ENCODE data around the gene TRIM54. TPM values are rescaled to one million over a fixed set of nuclear protein-coding genes. Genes with fewer than 3 reads are reported as not detected.

Gene TRIM54
- total RNA-seq, 1 donor from 2014 or later = not detected

DNA sequence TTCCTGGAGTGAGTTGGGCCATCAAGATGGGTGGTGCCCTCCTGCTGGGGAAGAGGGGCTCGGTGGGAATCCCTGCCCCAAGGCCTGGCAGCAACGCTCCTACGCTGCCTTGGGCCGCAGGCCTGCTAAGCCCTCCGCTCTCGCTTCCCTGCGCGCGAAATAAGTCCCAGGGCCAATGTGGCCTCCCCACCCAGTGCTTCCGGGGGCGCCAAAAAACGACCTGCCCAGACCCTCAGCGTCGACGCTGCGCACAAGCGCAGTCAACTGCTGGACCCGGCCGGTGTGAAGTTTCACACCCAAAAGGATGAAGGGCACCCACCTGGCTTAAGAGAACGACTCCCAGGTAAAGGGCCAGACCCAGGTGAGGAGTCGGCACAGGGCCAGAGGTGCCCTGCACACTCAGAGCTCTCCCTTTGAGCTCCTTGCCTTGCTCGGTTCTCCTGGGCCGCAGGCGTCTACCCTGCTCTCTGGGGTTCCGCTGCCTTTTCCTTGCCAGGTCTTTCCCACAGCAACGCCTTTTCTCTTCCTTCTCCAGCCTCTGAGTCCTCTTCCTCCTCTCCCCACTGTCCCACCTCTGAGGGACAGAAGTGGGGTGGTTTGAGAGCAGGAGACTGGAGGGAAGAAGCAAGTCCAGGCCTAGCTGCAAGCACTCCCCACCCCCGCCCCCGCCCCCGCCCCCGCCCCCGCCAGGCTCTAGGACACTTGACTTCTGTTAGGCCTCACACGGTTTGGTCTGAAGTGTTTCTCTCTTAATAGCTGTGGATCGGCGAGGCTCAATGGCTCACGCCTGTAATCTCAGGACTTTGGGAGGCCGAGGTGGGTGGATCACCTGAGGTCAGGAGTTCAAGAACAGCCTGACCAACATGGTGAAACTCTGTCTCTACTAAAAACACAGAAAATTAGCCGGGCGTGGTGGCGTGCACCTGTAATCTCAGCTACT, 6.7 kb upstream of the TRIM54 start, which contains the start of gene DNAJC5G:
DNAJC5G (plus strand) TSS at position 223 of the 940 bp plus-strand sequence. CDS start 1,296 bp downstream, outside the sequence.
- TF ChIP-seq, protein P1, sequence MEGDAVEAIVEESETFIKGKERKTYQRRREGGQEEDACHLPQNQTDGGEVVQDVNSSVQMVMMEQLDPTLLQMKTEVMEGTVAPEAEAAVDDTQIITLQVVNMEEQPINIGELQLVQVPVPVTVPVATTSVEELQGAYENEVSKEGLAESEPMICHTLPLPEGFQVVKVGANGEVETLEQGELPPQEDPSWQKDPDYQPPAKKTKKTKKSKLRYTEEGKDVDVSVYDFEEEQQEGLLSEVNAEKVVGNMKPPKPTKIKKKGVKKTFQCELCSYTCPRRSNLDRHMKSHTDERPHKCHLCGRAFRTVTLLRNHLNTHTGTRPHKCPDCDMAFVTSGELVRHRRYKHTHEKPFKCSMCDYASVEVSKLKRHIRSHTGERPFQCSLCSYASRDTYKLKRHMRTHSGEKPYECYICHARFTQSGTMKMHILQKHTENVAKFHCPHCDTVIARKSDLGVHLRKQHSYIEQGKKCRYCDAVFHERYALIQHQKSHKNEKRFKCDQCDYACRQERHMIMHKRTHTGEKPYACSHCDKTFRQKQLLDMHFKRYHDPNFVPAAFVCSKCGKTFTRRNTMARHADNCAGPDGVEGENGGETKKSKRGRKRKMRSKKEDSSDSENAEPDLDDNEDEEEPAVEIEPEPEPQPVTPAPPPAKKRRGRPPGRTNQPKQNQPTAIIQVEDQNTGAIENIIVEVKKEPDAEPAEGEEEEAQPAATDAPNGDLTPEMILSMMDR (IDR thresholded peaks at IDR 0.05; ENCODE audit: unreplicated experiment) = no peak
- Mint-ChIP-seq H3K9me3 (ENCODE audit: unreplicated experiment) (no peaks in the 10 kb centered on the region), H3K36me3 (ENCODE audit: low read depth, unreplicated experiment) (no peaks in the 10 kb centered on the region), H3K4me3 (ENCODE audit: unreplicated experiment) (peak within 1 kb of the TSS; percentile 22), H3K27me3 (ENCODE audit: unreplicated experiment) (peaks cover 5% of the 10 kb centered on the region), H3K4me1 (ENCODE audit: unreplicated experiment) (no peaks in the 10 kb centered on the region), H3K27ac (ENCODE audit: unreplicated experiment) (peak within 1 kb of the TSS; percentile 50)
- DNase-seq (ENCODE audit: low spot score) = no peak

DNA sequence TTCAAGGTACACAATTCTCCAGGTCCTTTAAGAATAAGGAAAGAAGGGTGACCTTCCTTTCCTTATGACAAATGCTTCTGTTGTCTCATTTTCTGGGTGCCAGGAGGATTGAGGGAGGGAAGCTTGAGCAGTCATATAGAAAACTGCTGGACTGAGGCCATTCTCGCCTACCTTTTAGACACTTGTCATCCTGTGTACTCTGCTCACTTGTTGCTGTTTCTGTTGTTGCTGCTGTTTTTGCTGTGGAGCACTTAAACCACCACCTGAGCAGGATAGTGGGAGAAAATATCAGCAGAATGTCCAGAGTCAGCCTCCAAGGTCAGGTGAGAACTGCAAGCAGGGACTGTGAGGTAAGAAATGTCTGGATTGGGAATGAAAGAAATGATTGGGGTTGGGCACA, 4.2 kb upstream of the TRIM54 start:
- no peak overlapping the region for H3K27ac Mint-ChIP-seq (ENCODE audit: unreplicated experiment)
- H3K4me1 Mint-ChIP-seq (ENCODE audit: unreplicated experiment) = peaks cover 3% of the 10 kb centered on the region
- no peaks in the 10 kb centered on the region for H3K36me3 Mint-ChIP-seq (ENCODE audit: low read depth, unreplicated experiment)
- H3K9me3 Mint-ChIP-seq (ENCODE audit: unreplicated experiment) = no peaks in the 10 kb centered on the region
- H3K27me3 Mint-ChIP-seq (ENCODE audit: unreplicated experiment) = peaks cover 13% of the 10 kb centered on the region
- no peak for DNase-seq (ENCODE audit: low spot score)
- no peak overlapping the region for H3K4me3 Mint-ChIP-seq (ENCODE audit: unreplicated experiment)
- TF ChIP-seq, protein P1 (IDR thresholded peaks at IDR 0.05; ENCODE audit: unreplicated experiment) = no peak

GRCh38 chr2:27280826-27281225, 1.4 kb upstream of the TRIM54 start:
- TF ChIP-seq, protein P1 (IDR thresholded peaks at IDR 0.05; ENCODE audit: unreplicated experiment) = no peak
- H3K4me3 Mint-ChIP-seq (ENCODE audit: unreplicated experiment) = no peak overlapping the region
- no peak for DNase-seq (ENCODE audit: low spot score)
- H3K27ac Mint-ChIP-seq (ENCODE audit: unreplicated experiment) = no peak overlapping the region
- no peaks in the 10 kb centered on the region for H3K9me3 Mint-ChIP-seq (ENCODE audit: unreplicated experiment)
- H3K36me3 Mint-ChIP-seq (ENCODE audit: low read depth, unreplicated experiment) = no peaks in the 10 kb centered on the region
- H3K4me1 Mint-ChIP-seq (ENCODE audit: unreplicated experiment) = peaks cover 5% of the 10 kb centered on the region
- H3K27me3 Mint-ChIP-seq (ENCODE audit: unreplicated experiment) = peaks cover 10% of the 10 kb centered on the region

DNA sequence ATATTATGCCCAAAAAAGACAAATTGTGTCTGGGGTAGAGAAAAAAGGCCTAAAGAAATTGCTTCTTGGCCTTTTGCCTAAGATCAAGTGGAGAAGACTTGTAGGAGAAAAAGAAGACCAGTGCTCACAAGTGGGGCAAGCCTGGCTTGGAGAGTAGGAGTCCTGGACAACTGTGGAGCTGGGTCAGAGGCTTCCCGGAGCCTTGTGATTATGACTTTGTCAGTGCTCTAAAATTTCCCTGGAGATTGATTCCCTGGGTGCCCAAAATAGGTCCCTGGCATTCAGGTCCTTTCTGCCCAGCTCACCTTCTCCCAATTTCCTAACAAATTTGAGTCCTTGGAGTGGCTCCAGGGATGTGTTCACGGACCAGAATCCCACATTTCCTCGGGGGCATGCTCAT, 787 bp upstream of the TRIM54 start:
- Mint-ChIP-seq H3K27ac (ENCODE audit: unreplicated experiment) (no peak overlapping the region), H3K4me1 (ENCODE audit: unreplicated experiment) (peaks cover 5% of the 10 kb centered on the region), H3K9me3 (ENCODE audit: unreplicated experiment) (no peaks in the 10 kb centered on the region), H3K27me3 (ENCODE audit: unreplicated experiment) (peaks cover 10% of the 10 kb centered on the region), H3K4me3 (ENCODE audit: unreplicated experiment) (no peak overlapping the region), H3K36me3 (ENCODE audit: low read depth, unreplicated experiment) (no peaks in the 10 kb centered on the region)
- TF ChIP-seq, protein P1 (IDR thresholded peaks at IDR 0.05; ENCODE audit: unreplicated experiment) = no peak
- DNase-seq (ENCODE audit: low spot score) = no peak

DNA sequence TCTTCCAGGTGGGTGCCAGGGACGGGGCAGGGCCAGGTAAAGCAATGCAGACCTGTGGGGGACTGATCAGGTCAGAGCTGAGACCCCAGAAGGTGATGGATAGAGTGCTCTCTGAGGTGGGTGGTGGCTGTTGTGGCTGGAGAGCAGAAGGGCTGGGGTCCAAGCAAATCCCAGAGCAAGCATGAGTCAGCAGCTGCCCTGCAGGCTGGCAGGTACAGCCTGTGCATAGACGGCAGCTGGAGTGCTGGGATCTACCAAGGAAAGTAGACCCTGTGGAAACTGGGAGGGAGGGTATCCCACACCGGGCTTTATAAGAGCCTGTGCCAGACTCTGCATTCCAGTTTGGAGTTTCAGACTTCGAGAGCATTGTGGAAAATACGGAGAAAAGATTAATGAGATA, 663 bp downstream of the TRIM54 start:
- no peak for DNase-seq (ENCODE audit: low spot score)
- H3K27ac Mint-ChIP-seq (ENCODE audit: unreplicated experiment) = no peak overlapping the region
- H3K4me3 Mint-ChIP-seq (ENCODE audit: unreplicated experiment) = no peak overlapping the region
- TF ChIP-seq, protein P1 (IDR thresholded peaks at IDR 0.05; ENCODE audit: unreplicated experiment) = no peak
- no peaks in the 10 kb centered on the region for H3K36me3 Mint-ChIP-seq (ENCODE audit: low read depth, unreplicated experiment)
- H3K27me3 Mint-ChIP-seq (ENCODE audit: unreplicated experiment) = peaks cover 10% of the 10 kb centered on the region
- H3K4me1 Mint-ChIP-seq (ENCODE audit: unreplicated experiment) = peaks cover 5% of the 10 kb centered on the region
- H3K9me3 Mint-ChIP-seq (ENCODE audit: unreplicated experiment) = no peaks in the 10 kb centered on the region
